ENCODE measurements around the gene ATAD5.
"Not testable (repeated sequence)": the region's sequence is repeated elsewhere in the genome, so short reads cannot be mapped to it uniquely, and the experiment has no call there.

Gene ATAD5

DNA sequence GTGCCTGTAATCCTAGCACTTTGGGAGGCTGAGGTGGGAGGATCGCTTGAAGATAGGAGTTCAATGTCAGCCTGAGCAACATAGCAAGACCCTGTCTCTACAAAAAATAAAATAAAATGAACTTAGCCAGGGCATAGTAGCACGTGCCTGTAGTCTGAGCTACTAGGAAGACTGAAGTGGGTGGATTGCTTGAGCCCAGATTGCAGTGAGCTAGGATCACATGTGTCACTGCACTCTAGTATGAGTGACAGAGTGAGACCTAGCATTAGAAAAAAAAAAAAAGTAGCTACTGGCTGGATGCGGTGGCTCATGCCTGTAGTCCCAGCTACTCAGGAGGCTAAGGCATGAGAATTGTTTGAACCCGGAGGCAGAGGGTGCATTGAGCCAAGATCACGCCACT, 96.0 kb downstream of the ATAD5 start:
- no peak overlapping the region for H3K27ac ChIP-seq
- no peak overlapping the region for H3K4me3 ChIP-seq (ENCODE audit: low read depth, low read length)
- H3K9me3 ChIP-seq (ENCODE audit: severe bottlenecking), result no peaks in the 10 kb centered on the region
- DNase-seq, result no peak
- H3K36me3 ChIP-seq, result no peaks in the 10 kb centered on the region
- peaks cover 2% of the 10 kb centered on the region for H3K27me3 ChIP-seq (ENCODE audit: insufficient read depth, low read depth, severe bottlenecking)
- TF ChIP-seq, protein P1, sequence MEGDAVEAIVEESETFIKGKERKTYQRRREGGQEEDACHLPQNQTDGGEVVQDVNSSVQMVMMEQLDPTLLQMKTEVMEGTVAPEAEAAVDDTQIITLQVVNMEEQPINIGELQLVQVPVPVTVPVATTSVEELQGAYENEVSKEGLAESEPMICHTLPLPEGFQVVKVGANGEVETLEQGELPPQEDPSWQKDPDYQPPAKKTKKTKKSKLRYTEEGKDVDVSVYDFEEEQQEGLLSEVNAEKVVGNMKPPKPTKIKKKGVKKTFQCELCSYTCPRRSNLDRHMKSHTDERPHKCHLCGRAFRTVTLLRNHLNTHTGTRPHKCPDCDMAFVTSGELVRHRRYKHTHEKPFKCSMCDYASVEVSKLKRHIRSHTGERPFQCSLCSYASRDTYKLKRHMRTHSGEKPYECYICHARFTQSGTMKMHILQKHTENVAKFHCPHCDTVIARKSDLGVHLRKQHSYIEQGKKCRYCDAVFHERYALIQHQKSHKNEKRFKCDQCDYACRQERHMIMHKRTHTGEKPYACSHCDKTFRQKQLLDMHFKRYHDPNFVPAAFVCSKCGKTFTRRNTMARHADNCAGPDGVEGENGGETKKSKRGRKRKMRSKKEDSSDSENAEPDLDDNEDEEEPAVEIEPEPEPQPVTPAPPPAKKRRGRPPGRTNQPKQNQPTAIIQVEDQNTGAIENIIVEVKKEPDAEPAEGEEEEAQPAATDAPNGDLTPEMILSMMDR (IDR thresholded peaks at IDR 0.05; ENCODE audit: low read depth, low read length), result no peak

DNA sequence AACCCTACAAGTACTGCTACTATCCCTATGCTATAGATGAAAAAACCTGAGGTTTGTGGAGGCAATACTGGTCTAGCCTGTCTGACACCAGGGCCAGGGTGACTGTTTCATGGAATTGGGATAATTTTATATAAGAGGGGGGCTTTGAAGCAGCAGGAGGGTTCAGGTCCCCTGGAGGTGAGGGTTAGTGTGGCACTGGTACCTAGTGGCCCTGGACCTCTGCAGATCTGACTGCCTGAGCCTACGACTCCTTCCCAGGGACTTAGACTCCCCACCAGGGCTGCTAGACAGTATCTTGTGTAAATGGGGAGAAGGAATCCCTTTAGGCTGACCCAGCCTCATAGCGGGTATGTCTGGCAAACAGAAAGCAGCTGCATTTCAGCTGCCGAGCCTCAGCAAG, 96.8 kb downstream of the ATAD5 start:
- Histone ChIP-seq H3K27ac (no peak overlapping the region), H3K36me3 (no peaks in the 10 kb centered on the region), H3K27me3 (ENCODE audit: insufficient read depth, low read depth, severe bottlenecking) (no peaks in the 10 kb centered on the region), H3K9me3 (ENCODE audit: severe bottlenecking) (no peaks in the 10 kb centered on the region), H3K4me3 (ENCODE audit: low read depth, low read length) (no peak overlapping the region)
- no peak for DNase-seq
- TF ChIP-seq, protein P1 (IDR thresholded peaks at IDR 0.05; ENCODE audit: low read depth, low read length), result no peak

DNA sequence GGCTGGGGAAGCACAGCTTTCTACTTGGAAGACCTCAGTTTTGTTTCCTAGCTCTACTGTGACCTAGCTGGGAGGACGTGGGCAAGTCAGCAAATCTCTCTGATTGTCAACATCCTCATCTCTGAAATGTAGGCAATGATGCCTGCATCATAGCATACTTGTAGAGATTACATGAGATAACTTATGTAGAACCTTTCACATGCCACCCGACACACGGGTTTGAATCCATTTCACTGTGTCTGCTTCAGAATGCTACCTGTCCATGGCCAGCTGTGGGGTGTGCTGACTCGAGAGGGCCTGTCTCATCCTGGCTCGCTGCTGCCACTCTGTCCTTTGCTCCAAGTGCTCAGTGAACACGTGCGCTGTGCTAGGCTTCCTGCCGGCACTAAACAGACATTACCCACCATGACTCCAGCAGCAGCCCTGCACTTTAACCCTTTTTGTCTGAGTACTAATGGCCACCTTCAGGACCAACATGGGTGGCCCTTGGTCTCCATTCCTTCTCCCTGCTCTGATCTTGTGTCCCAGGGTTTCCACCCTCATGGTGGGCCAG, 97.4 kb downstream of the ATAD5 start:
- H3K27ac ChIP-seq, result no peak overlapping the region
- no peaks in the 10 kb centered on the region for H3K27me3 ChIP-seq (ENCODE audit: insufficient read depth, low read depth, severe bottlenecking)
- no peak for DNase-seq
- H3K4me3 ChIP-seq (ENCODE audit: low read depth, low read length), result no peak overlapping the region
- TF ChIP-seq, protein P1 (IDR thresholded peaks at IDR 0.05; ENCODE audit: low read depth, low read length), result no peak
- H3K36me3 ChIP-seq, result no peaks in the 10 kb centered on the region
- H3K9me3 ChIP-seq (ENCODE audit: severe bottlenecking), result no peaks in the 10 kb centered on the region

DNA sequence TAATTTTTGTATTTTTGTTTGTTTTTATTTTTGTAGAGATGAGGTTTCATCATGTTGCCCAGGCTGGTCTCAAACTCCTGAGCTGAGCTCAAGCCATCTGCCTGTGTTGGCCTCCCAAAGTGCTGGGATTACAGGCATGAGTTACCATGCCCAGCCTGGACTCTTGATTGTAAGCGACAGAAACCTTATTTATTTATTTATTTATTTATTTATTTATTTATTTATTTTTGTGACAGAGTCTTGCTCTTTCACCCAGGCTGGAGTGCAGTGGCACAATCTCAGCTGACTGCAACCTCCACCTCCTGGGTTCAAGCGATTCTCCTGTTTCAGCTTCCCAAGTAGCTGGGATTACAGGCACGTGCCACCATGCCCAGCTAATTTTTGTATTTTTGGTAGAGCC, 98.1 kb downstream of the ATAD5 start:
- H3K27me3 ChIP-seq (ENCODE audit: insufficient read depth, low read depth, severe bottlenecking); H3K27ac ChIP-seq; H3K36me3 ChIP-seq; H3K9me3 ChIP-seq (ENCODE audit: severe bottlenecking); DNase-seq; H3K4me3 ChIP-seq (ENCODE audit: low read depth, low read length): not testable (repeated sequence)

DNA sequence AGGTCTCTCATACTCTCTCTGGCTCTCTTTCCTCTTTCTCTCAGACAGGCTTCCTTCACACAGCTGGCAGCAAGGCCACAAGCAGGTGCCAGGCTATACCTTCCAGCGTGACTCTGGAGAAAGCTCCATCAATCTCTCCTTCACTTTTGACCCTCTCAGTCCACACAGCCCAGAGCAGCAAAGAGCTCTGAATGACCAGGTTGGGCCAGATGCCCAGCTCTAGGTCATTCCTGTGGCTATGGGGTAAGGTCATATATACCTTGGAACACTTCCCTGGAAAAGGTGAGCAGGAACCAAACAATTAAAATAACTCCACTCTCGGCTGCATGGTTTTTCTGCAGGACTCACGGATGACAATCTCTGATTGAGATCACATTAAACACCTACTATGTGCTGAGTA, 98.7 kb downstream of the ATAD5 start:
- H3K27ac ChIP-seq, result no peak overlapping the region
- TF ChIP-seq, protein P1 (IDR thresholded peaks at IDR 0.05; ENCODE audit: low read depth, low read length), result no peak
- no peak for DNase-seq

DNA sequence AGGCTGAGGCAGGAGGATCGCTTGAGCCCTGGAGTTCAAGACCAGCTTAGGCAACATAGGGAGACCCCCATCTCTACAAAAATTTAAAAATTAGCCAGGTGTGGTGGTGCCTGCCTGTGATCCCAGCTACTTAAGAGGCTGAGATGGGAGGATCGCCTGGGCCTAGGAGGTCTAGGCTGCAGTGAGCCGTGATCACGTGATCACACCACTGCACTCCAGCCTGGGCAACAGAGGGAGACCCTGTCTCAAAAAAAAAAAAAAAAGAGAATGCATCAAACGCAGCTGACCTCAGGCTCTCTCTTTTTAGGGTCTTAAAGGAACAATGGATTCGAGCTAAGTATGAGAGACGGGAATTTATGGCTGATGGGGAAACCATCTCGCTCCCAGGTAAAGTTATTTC, 99.8 kb downstream of the ATAD5 start:
- H3K36me3 ChIP-seq; DNase-seq; H3K4me3 ChIP-seq (ENCODE audit: low read depth, low read length); H3K9me3 ChIP-seq (ENCODE audit: severe bottlenecking); H3K27ac ChIP-seq; H3K27me3 ChIP-seq (ENCODE audit: insufficient read depth, low read depth, severe bottlenecking): not testable (repeated sequence)

More for the DNA sequence above, 98.7 kb downstream of the ATAD5 start:
- Histone ChIP-seq H3K27me3 (ENCODE audit: insufficient read depth, low read depth, severe bottlenecking) (no peaks in the 10 kb centered on the region), H3K9me3 (ENCODE audit: severe bottlenecking) (no peaks in the 10 kb centered on the region), H3K4me3 (ENCODE audit: low read depth, low read length) (no peak overlapping the region), H3K36me3 (no peaks in the 10 kb centered on the region)

DNA sequence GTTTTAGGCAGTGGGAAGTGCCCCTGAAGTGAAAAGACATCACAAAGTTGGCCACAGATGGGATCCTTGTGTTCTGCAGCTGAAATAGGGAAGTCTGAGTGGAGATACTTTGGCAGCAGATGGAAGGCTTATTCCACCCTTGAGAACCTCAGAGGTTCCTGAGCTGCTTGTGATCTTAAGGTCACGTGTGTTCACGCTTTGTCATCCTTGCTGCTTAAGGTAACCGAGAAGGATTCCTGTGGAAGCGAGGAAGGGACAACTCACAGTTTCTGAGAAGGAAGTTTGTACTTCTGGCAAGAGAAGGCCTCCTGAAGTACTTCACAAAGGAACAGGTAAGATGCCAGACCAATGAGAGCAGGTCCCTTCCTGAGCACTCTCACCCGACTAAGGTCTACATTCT, 102.2 kb downstream of the ATAD5 start:
- Histone ChIP-seq H3K4me3 (ENCODE audit: low read depth, low read length) (no peak overlapping the region), H3K27ac (no peak overlapping the region), H3K27me3 (ENCODE audit: insufficient read depth, low read depth, severe bottlenecking) (no peaks in the 10 kb centered on the region), H3K9me3 (ENCODE audit: severe bottlenecking) (no peaks in the 10 kb centered on the region), H3K36me3 (no peaks in the 10 kb centered on the region)
- DNase-seq, result no peak
- TF ChIP-seq, protein P1 (IDR thresholded peaks at IDR 0.05; ENCODE audit: low read depth, low read length), result no peak

All from WERI-Rb-1 (cell line).